H9 (cell line): Measurements from ENCODE around the gene DIP2C. TPM values are rescaled to one million over a fixed set of nuclear protein-coding genes. Genes with fewer than 3 reads are reported as not detected.

ENCODE experiments used
- DNase-seq: peaks from one replicate; pipeline ENCODE4 v3.0.0-alpha.2; 2017
- H2AFZ ChIP-seq: one replicate; pipeline ENCODE4 v1.6.1; 2013; ENCODE audit warnings: mild to moderate bottlenecking, low read length, control low read depth, moderate library complexity
- H2AK5ac ChIP-seq: 2 replicates; pipeline ENCODE4 v1.6.1; 2013; ENCODE audit warnings: low read length, control low read depth, mixed read lengths; ENCODE audit not compliant: insufficient read length
- H2BK120ac ChIP-seq: one replicate; pipeline ENCODE4 v1.6.1; 2013; ENCODE audit warnings: low read depth, mild to moderate bottlenecking, low read length, control low read depth, inconsistent platforms; ENCODE audit not compliant: poor library complexity, severe bottlenecking
- H2BK12ac ChIP-seq: 2 replicates; pipeline ENCODE4 v1.6.1; 2013; ENCODE audit warnings: low read length, control low read depth, mixed read lengths, low read depth; ENCODE audit not compliant: insufficient read length
- H2BK15ac ChIP-seq: 2 replicates; pipeline ENCODE4 v1.6.1; 2013; ENCODE audit warnings: low read depth, low read length, control low read depth
- H2BK20ac ChIP-seq: one replicate; pipeline ENCODE4 v1.6.1; 2013; ENCODE audit warnings: low read depth, mild to moderate bottlenecking, low read length, control low read depth, inconsistent platforms; ENCODE audit not compliant: poor library complexity, severe bottlenecking
- H2BK5ac ChIP-seq: 2 replicates; pipeline ENCODE4 v1.6.1; 2013; ENCODE audit warnings: low read length, control low read depth, mixed read lengths; ENCODE audit not compliant: insufficient read length
- H3K14ac ChIP-seq: 2 replicates; pipeline ENCODE4 v1.6.1; 2013; ENCODE audit warnings: low read length, control low read depth; ENCODE audit not compliant: insufficient read depth
- H3K18ac ChIP-seq: 2 replicates; pipeline ENCODE4 v1.6.1; 2013; ENCODE audit warnings: low read depth, mild to moderate bottlenecking, mixed read lengths, low read length, control low read depth; ENCODE audit not compliant: insufficient read length
- H3K23ac ChIP-seq: 2 replicates; pipeline ENCODE4 v1.6.1; 2013; ENCODE audit warnings: low read length, control low read depth, mixed read lengths, low read depth; ENCODE audit not compliant: insufficient read length
- H3K23me2 ChIP-seq: 2 replicates; pipeline ENCODE4 v1.6.1; 2013; ENCODE audit warnings: low read depth, mild to moderate bottlenecking, mixed read lengths, low read length, control low read depth; ENCODE audit not compliant: insufficient read length, poor library complexity, severe bottlenecking
- H3K27ac ChIP-seq: 2 replicates; pipeline ENCODE4 v1.5.1; 2013; ENCODE audit warnings: low read length, control low read depth, mixed read lengths, low read depth; ENCODE audit not compliant: insufficient read length
- H3K27me3 ChIP-seq: 2 replicates; pipeline ENCODE4 v1.6.1; 2013; ENCODE audit warnings: low read length, control low read depth, inconsistent platforms; ENCODE audit not compliant: insufficient read depth
- H3K4ac ChIP-seq: 2 replicates; pipeline ENCODE4 v1.6.1; 2013; ENCODE audit warnings: low read depth, mild to moderate bottlenecking, control low read depth, inconsistent platforms, low read length, moderate library complexity
- H3K4me1 ChIP-seq: 2 replicates; pipeline ENCODE4 v1.6.1; 2013; ENCODE audit warnings: low read length, control low read depth, inconsistent platforms; ENCODE audit not compliant: insufficient read depth
- H3K4me2 ChIP-seq: 2 replicates; pipeline ENCODE4 v1.6.1; 2013; ENCODE audit warnings: low read length, control low read depth, mixed read lengths; ENCODE audit not compliant: insufficient read length, insufficient read depth
- H3K56ac ChIP-seq: 2 replicates; pipeline ENCODE4 v1.6.1; 2013; ENCODE audit warnings: low read depth, mild to moderate bottlenecking, mixed read lengths, low read length, control low read depth; ENCODE audit not compliant: insufficient read length
- H3K79me1 ChIP-seq: 2 replicates; pipeline ENCODE4 v1.6.1; 2013; ENCODE audit warnings: low read depth, mild to moderate bottlenecking, moderate library complexity, low read length, control low read depth, inconsistent platforms; ENCODE audit not compliant: insufficient read depth, poor library complexity, severe bottlenecking
- H3K79me2 ChIP-seq: 2 replicates; pipeline ENCODE4 v1.6.1; 2013; ENCODE audit warnings: low read length, control low read depth, inconsistent platforms; ENCODE audit not compliant: insufficient read depth
- H3K9ac ChIP-seq: 2 replicates; pipeline ENCODE4 v1.6.1; 2013; ENCODE audit warnings: low read length, control low read depth, mixed read lengths; ENCODE audit not compliant: insufficient read length; ENCODE audit errors: extremely low read depth
- H3K9me3 ChIP-seq: one replicate; pipeline ENCODE4 v1.6.1; 2013; ENCODE audit warnings: low read depth, low read length, inconsistent platforms; ENCODE audit not compliant: control insufficient read depth
- H3T11ph ChIP-seq: one replicate; pipeline ENCODE4 v1.6.1; 2013; ENCODE audit warnings: mild to moderate bottlenecking, low read length, control low read depth, inconsistent platforms
- H4K20me1 ChIP-seq: one replicate; pipeline ENCODE4 v1.6.1; 2013; ENCODE audit not compliant: control insufficient read depth, insufficient read length, insufficient read depth
- H4K5ac ChIP-seq: 2 replicates; pipeline ENCODE4 v1.6.1; 2013; ENCODE audit warnings: low read depth, mild to moderate bottlenecking, mixed read lengths, low read length, control low read depth; ENCODE audit not compliant: insufficient read length
- H4K8ac ChIP-seq: replicated peaks from 2 replicates; pipeline ENCODE4 v1.6.1; 2013; ENCODE audit warnings: low read length, control low read depth, mixed read lengths, low read depth; ENCODE audit not compliant: insufficient read length
- H4K91ac ChIP-seq: 2 replicates; pipeline ENCODE4 v1.6.1; 2013; ENCODE audit warnings: low read depth, mild to moderate bottlenecking, moderate library complexity, mixed read lengths, low read length, control low read depth; ENCODE audit not compliant: insufficient read length
- H3K27ac Mint-ChIP-seq, 3 experiments: 2 replicates in 2 of 3; 3 replicates in 1 of 3; pipeline ENCODE4 v1.8.0; 2020 to 2021; ENCODE audit warnings: mixed read lengths in 3 of 3, mild to moderate bottlenecking in 1 of 3, moderate library complexity in 1 of 3
- H3K27me3 Mint-ChIP-seq: 2 replicates; pipeline ENCODE4 v1.8.0; 2021; ENCODE audit warnings: low read depth, mild to moderate bottlenecking, moderate library complexity, mixed read lengths
- H3K36me3 Mint-ChIP-seq, 3 experiments: 2 replicates in 2 of 3; 3 replicates in 1 of 3; pipeline ENCODE4 v1.8.0; 2020 to 2021; ENCODE audit warnings: low read depth in 3 of 3, mixed read lengths in 3 of 3; ENCODE audit not compliant: insufficient read depth in 1 of 3
- H3K4me1 Mint-ChIP-seq, 2 experiments: 2 replicates each; pipeline ENCODE4 v1.8.0; 2020; ENCODE audit warnings: mixed read lengths in 2 of 2
- H3K4me3 Mint-ChIP-seq, 2 experiments: 2 replicates in 1 of 2; 3 replicates in 1 of 2; pipeline ENCODE4 v1.8.0; 2020 to 2021; ENCODE audit warnings: mild to moderate bottlenecking in 2 of 2, mixed read lengths in 2 of 2, moderate library complexity in 1 of 2
- H3K9me3 Mint-ChIP-seq, 2 experiments: 2 replicates in 1 of 2; 3 replicates in 1 of 2; pipeline ENCODE4 v1.8.0; 2020; ENCODE audit warnings: mild to moderate bottlenecking in 2 of 2, mixed read lengths in 2 of 2, moderate library complexity in 1 of 2
- CTCF ChIP-seq: fragments of 200-600 bp; sonication (generic); conservative IDR thresholded peaks from 3 replicates; pipeline ENCODE4 v1.8.0; 2021; ENCODE audit warnings: antibody characterized with exemption, mild to moderate bottlenecking
- whole genome bisulfite sequencing: extraction: QIAGEN DNeasy Blood & Tissue Kit; methylation state at CpG from one replicate; pipeline ENCODE4 v1.1.7; 2013; ENCODE audit warnings: missing lambda C conversion rate, low lambda C conversion rate, mixed read lengths; ENCODE audit not compliant: insufficient read length; ENCODE audit errors: extremely low coverage; 5-methylcytosine and 5-hydroxymethylcytosine counted together
- total RNA-seq: library from RNA; stranded (reverse); gene quantifications from 2 replicates; pipeline ENCODE4 v1.2.1, GENCODE V29; 2021

The DIP2C gene
- total RNA-seq, 1 experiment from 2014 or later = 7.9 TPM

- no peaks in the 10 kb centered on the region for H3K23me2 ChIP-seq
- no peaks in the 10 kb centered on the region for H3K27me3 Mint-ChIP-seq
- no peak overlapping the region for H3K23ac ChIP-seq
- H3K36me3 Mint-ChIP-seq = peaks cover 8 to 24% (median 18%) of the 10 kb centered on the region in 3 experiments; a peak in 6 of 7 replicates
- no peak overlapping the region for H3K56ac ChIP-seq
- no peak for DNase-seq
- H3K4me2 ChIP-seq = no peak overlapping the region
- no peak overlapping the region for H2BK12ac ChIP-seq
- H2BK5ac ChIP-seq = no peak overlapping the region
- peak overlapping the region in 1 of 3 experiments; percentile 41; a peak in 2 of 7 replicates for H3K27ac Mint-ChIP-seq
- no CpG with 5 or more reads among the region's 27 CpGs for WGBS
- H3T11ph ChIP-seq = no peak overlapping the region
- H3K27ac ChIP-seq = no peak overlapping the region
- no peak overlapping the region for H2AFZ ChIP-seq
- no peak overlapping the region for H4K8ac ChIP-seq
- no peak overlapping the region for H3K18ac ChIP-seq
- no peak for TF ChIP-seq CTCF
- H4K20me1 ChIP-seq = no peaks in the 10 kb centered on the region
- no peaks in the 10 kb centered on the region for H3K79me1 ChIP-seq
- H3K9me3 ChIP-seq = no peaks in the 10 kb centered on the region
- no peaks in the 10 kb centered on the region for H3K79me2 ChIP-seq
- no peak overlapping the region for H3K4me3 Mint-ChIP-seq
- no peak overlapping the region; the same call in 1 of the 2 replicates for H3K14ac ChIP-seq
- no peaks in the 10 kb centered on the region for H3K27me3 ChIP-seq
- H4K91ac ChIP-seq = no peak overlapping the region
- H2AK5ac ChIP-seq = no peak overlapping the region
- H3K4ac ChIP-seq = no peak overlapping the region
- H2BK120ac ChIP-seq = no peak overlapping the region
- no peak overlapping the region for H4K5ac ChIP-seq
- no peaks in the 10 kb centered on the region for H3K4me1 ChIP-seq
- H3K4me1 Mint-ChIP-seq = no peaks in the 10 kb centered on the region
- no peak overlapping the region for H2BK20ac ChIP-seq
- no peak overlapping the region for H2BK15ac ChIP-seq
- 0 out of 5 replicates have a peak, but pooled peaks cover 0 to 2% of the 10 kb centered on the region in 2 experiments for H3K9me3 Mint-ChIP-seq
- H3K9ac ChIP-seq = no peak overlapping the region
Observed at GRCh38 chr10:386771-387592, 302.5 kb downstream of the DIP2C start.
